HepG2 (cell line): ENCODE results near the gene PPCS. TPM values are rescaled to one million over a fixed set of nuclear protein-coding genes. Genes with fewer than 3 reads are reported as not detected.

ENCODE experiments used
- ARID5B ChIP-seq: IDR thresholded peaks from 2 replicates; pipeline ENCODE4 v1.4.0; 2020; ENCODE audit warnings: mild to moderate bottlenecking, missing genetic modification reagents
- E2F5 ChIP-seq: sonication (generic); formaldehyde crosslinking; conservative IDR thresholded peaks from 2 replicates; pipeline ENCODE4 v1.4.0; 2020; ENCODE audit warnings: missing genetic modification reagents
- FIP1L1 ChIP-seq: fragments of 200-400 bp; formaldehyde crosslinking; IDR thresholded peaks from 2 replicates; pipeline ENCODE4 v1.6.1; 2018; ENCODE audit warnings: low read depth, mild to moderate bottlenecking, low read length, moderate library complexity, borderline replicate concordance; ENCODE audit not compliant: insufficient read depth
- HINFP ChIP-seq: sonication (generic); formaldehyde crosslinking; IDR thresholded peaks from 2 replicates; pipeline ENCODE4 v1.4.0; 2020; ENCODE audit warnings: low read depth, mild to moderate bottlenecking, missing genetic modification reagents
- HOMEZ ChIP-seq: IDR thresholded peaks from 2 replicates; pipeline ENCODE4 v1.6.1; 2016; ENCODE audit warnings: low read depth
- HOXA7 ChIP-seq: sonication (generic); formaldehyde crosslinking; IDR thresholded peaks from 2 replicates; pipeline ENCODE4 v1.8.1; 2022; ENCODE audit warnings: mild to moderate bottlenecking, missing genetic modification reagents, moderate library complexity
- IKZF5 ChIP-seq: IDR thresholded peaks from 2 replicates; pipeline ENCODE4 v1.6.1; 2018; ENCODE audit warnings: missing genetic modification reagents, mild to moderate bottlenecking, missing compliant biosample characterization
- SMAD1 ChIP-seq: sonication (generic); formaldehyde crosslinking; IDR thresholded peaks from 2 replicates; pipeline ENCODE4 v1.4.0; 2020; ENCODE audit warnings: missing genetic modification reagents, low read depth, mild to moderate bottlenecking, borderline replicate concordance
- SNAPC4 ChIP-seq: sonication (generic); formaldehyde crosslinking; IDR thresholded peaks from 2 replicates; pipeline ENCODE4 v1.4.0; 2020; ENCODE audit warnings: mild to moderate bottlenecking, missing genetic modification reagents
- THAP8 ChIP-seq: sonication (generic); formaldehyde crosslinking; IDR thresholded peaks from 2 replicates; pipeline ENCODE4 v1.5.1; 2020; ENCODE audit warnings: missing genetic modification reagents, mild to moderate bottlenecking, borderline replicate concordance
- ZNF720 ChIP-seq: sonication (generic); formaldehyde crosslinking; IDR thresholded peaks from 2 replicates; pipeline ENCODE4 v1.4.0; 2020; ENCODE audit warnings: missing genetic modification reagents
- polyA plus RNA-seq, 8 experiments: library from polyadenylated mRNA; depleted of rRNA in 3 of 8; stranded (reverse) in 7 of 8; unstranded in 1 of 8; fragments of >200 nt; fragmentation: Illumina TruSeq in 4 of 8; extraction: Trizol in 4 of 8; gene quantifications; 2 replicates each; pipeline versions ENCODE4 v1.2.1 to v1.2.3, GENCODE V29; 2011 to 2016; ENCODE audit warnings: low read depth in 4 of 8, missing spikeins in 1 of 8, mixed read lengths in 1 of 8; ENCODE audit not compliant: insufficient read depth in 1 of 8
- total RNA-seq, 5 experiments: library from RNA; depleted of rRNA; stranded (reverse); fragments of >200 nt; fragmentation: Illumina TruSeq; extraction: Trizol; gene quantifications; 2 replicates each; pipeline ENCODE4 v1.2.3, GENCODE V29; 2016; ENCODE audit warnings: low read depth in 1 of 5

The PPCS gene
- total and polyA plus RNA-seq, 2 of the 13 experiments (the other 11 are each of a cell fraction or from before 2014, with no cell fraction given): 13.4 to 38.9 TPM

GRCh38 chr1:42462828-42463763 lies 6.8 kb downstream of the PPCS start, which contains the start of gene CCDC30 (continued):
- TF ChIP-seq SNAPC4 (CRISPR knock-in tag) (no peak), HINFP (no peak), THAP8 (CRISPR knock-in tag) (no peak), ZNF720 (no peak), ARID5B (CRISPR knock-in tag) (0 out of 2 replicates have a peak, but pooled peaks have one; percentile 27), IKZF5 (CRISPR knock-in tag) (peak; percentile 61; the same call in 1 of the 2 replicates), SMAD1 (CRISPR knock-in tag) (no peak), FIP1L1 (no peak), HOXA7 (CRISPR knock-in tag) (no peak), E2F5 (CRISPR knock-in tag) (no peak), HOMEZ (CRISPR knock-in tag) (peak; percentile 20; the same call in 1 of the 2 replicates)
